Ovary (tissue), 3 donors: ENCODE results near the gene MKNK1.

Experiments used
- POLR2A ChIP-seq: fragments of 450-650 bp; IDR thresholded peaks from one replicate; pipeline ENCODE4 v1.6.1; 2017; ENCODE audit warnings: antibody characterized with exemption, mild to moderate bottlenecking, moderate library complexity
- TF ChIP-seq, protein P1 (sequence below), 3 donors: fragments of 450-650 bp in 2 of 3; fragments of 200-600 bp in 1 of 3; IDR thresholded peaks; one replicate each; pipeline versions ENCODE4 v1.5.1 to v1.8.0; 2016 to 2022; ENCODE audit warnings: antibody characterized with exemption in 3 of 3, mild to moderate bottlenecking in 1 of 3
- donor health status: DM: no; HTN: no; CAD: no.

DNA sequence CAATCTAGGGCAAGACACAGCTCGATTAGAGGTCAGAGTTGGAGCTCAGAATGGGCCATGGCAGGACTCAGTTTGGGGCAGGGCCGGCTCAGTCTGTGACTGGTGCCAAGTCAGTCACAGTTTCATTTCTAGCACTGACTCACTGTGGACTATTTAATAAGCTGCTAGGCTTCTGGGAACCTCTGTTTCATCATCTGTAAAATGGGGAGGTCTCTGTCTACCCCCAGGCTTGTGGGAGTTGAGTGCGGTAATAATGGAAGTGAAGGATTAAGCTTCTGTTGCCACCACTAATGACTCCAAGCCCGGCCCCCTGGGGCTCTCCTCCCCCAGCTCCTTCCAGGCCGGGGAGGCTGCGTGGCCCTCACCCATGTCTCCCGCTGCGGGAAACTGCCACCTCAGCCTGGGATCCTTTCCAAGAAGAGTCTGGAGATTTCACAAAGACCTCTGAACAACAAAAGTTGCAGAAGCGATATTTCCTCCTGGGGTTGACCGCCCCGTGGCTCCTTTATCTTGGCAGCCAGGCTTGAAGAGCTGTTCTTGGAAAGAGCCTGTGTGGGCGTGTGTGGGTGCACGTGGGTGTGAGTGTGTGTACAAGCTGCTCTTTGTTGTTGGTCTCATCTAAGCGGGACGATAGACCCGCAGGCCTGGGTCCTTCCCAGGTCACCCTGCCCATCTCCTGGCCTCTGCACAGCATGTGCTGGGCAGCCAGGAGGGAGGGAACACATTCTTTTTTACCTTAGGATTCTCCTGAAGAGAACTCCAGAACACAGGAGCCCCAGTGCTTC is 81.7 kb downstream of the MKNK1 start:
- TF ChIP-seq POLR2A = no peak
- TF ChIP-seq, protein P1, sequence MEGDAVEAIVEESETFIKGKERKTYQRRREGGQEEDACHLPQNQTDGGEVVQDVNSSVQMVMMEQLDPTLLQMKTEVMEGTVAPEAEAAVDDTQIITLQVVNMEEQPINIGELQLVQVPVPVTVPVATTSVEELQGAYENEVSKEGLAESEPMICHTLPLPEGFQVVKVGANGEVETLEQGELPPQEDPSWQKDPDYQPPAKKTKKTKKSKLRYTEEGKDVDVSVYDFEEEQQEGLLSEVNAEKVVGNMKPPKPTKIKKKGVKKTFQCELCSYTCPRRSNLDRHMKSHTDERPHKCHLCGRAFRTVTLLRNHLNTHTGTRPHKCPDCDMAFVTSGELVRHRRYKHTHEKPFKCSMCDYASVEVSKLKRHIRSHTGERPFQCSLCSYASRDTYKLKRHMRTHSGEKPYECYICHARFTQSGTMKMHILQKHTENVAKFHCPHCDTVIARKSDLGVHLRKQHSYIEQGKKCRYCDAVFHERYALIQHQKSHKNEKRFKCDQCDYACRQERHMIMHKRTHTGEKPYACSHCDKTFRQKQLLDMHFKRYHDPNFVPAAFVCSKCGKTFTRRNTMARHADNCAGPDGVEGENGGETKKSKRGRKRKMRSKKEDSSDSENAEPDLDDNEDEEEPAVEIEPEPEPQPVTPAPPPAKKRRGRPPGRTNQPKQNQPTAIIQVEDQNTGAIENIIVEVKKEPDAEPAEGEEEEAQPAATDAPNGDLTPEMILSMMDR (IDR thresholded peaks at IDR 0.05) = no peak
